Stimulated activated CD8-positive, alpha-beta memory T cell treated with anti-CD3 and anti-CD28 coated beads, Interleukin-4, amount 100 ng/mL, for 1 hour (primary cell): Measurements from ENCODE around the gene SLC25A47.
"Not testable (repeated sequence)": the region's sequence is repeated elsewhere in the genome, so short reads cannot be mapped to it uniquely, and the experiment has no call there.

Source experiments
- DNase-seq, 2 donors: peaks; one replicate each; pipeline ENCODE4 v3.0.0-alpha.2; 2020; ENCODE audit warnings: low read depth in 2 of 2, low spot score in 1 of 2

SLC25A47 gene

GRCh38 chr14:100323121-100323941 is at the start of gene SLC25A47:
Gene SLC25A47, plus strand, starts transcription at chr14:100323339. Its CDS starts 76 bp downstream, at chr14:100323415.
- no peak for DNase-seq

GRCh38 chr14:100274250-100274649 is 48.9 kb upstream of the SLC25A47 start:
- no peak for DNase-seq

- DNase-seq: no peak
Measured at GRCh38 chr14:100275214-100275613, 47.9 kb upstream of the SLC25A47 start.

- no peak for DNase-seq
Measured at GRCh38 chr14:100278702-100279101, 44.4 kb upstream of the SLC25A47 start.

- DNase-seq: no peak
Measured at GRCh38 chr14:100279133-100279532, 44.0 kb upstream of the SLC25A47 start.

- DNase-seq: no peak
Measured at GRCh38 chr14:100279563-100279962, 43.6 kb upstream of the SLC25A47 start.

GRCh38 chr14:100281286-100282082 is 41.7 kb upstream of the SLC25A47 start:
- DNase-seq: no peak

GRCh38 chr14:100282083-100282350 is 41.1 kb upstream of the SLC25A47 start:
- no peak for DNase-seq

- no peak for DNase-seq
Measured at GRCh38 chr14:100282766-100283419, 40.2 kb upstream of the SLC25A47 start.

- DNase-seq: not testable (repeated sequence)
Measured at GRCh38 chr14:100283436-100283835, 39.7 kb upstream of the SLC25A47 start.

- DNase-seq: no peak
Measured at GRCh38 chr14:100283984-100284881, 38.9 kb upstream of the SLC25A47 start.

GRCh38 chr14:100285021-100285912 is 37.9 kb upstream of the SLC25A47 start:
- peak; percentile 52 to 59 for DNase-seq

GRCh38 chr14:100285913-100286400 is 37.2 kb upstream of the SLC25A47 start:
- no peak for DNase-seq

GRCh38 chr14:100286484-100287191 is 36.5 kb upstream of the SLC25A47 start:
- DNase-seq: no peak

GRCh38 chr14:100287202-100287997 is 35.7 kb upstream of the SLC25A47 start:
- DNase-seq: no peak

- DNase-seq: not testable (repeated sequence)
Measured at GRCh38 chr14:100287998-100288295, 35.2 kb upstream of the SLC25A47 start.

- no peak for DNase-seq
Measured at GRCh38 chr14:100288382-100289185, 34.6 kb upstream of the SLC25A47 start.
